EL (cell line): ENCODE results near the gene ERN1.

ENCODE experiments used
- DNase-seq: peaks from one replicate; pipeline ENCODE4 v3.0.0-alpha.2; 2016

The ERN1 gene

DNA sequence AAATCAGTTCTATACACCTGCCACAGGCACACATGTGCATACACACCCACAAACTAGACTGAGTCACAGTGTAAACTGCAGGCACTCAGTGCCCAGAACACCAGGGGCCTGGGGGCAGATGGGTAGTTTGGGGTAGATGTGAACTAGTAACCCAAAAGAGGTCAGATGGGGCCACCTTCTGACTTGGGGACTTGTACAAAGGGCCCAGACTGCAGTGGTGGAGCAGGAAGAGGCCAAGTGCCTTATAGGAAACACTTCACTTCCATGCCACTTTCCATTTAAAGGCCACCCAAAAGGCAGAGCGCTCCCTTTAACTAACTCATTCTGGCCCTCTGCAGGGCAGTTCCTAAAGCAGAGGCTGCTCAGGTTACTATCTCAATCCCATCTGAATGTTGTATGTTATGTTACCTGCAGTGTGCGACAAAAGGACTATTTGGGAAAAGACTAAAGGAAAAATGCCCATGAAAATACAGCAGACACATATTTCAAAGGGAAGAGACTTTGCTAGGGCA lies 27.8 kb upstream of the ERN1 start:
- DNase-seq: no peak

DNA sequence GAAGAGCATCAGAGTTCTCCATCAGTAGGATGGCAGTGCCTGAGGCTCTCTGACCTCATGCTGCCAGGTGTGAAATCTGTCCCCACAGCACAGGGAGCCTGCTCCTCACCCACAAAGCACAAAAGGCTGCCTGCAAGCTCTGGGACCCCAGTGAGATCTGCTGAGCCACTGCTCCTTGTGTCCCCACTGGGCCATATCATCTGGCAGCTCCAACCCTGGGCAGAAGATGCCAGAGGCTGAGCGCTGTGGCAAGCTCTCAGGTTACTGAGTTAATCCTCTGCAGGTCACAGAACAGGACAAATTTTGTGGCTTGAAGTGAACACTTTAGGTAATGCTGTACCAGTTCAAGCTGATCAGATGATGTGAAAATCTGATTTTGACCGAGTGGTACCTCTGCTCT lies 26.7 kb upstream of the ERN1 start:
- no peak for DNase-seq

DNA sequence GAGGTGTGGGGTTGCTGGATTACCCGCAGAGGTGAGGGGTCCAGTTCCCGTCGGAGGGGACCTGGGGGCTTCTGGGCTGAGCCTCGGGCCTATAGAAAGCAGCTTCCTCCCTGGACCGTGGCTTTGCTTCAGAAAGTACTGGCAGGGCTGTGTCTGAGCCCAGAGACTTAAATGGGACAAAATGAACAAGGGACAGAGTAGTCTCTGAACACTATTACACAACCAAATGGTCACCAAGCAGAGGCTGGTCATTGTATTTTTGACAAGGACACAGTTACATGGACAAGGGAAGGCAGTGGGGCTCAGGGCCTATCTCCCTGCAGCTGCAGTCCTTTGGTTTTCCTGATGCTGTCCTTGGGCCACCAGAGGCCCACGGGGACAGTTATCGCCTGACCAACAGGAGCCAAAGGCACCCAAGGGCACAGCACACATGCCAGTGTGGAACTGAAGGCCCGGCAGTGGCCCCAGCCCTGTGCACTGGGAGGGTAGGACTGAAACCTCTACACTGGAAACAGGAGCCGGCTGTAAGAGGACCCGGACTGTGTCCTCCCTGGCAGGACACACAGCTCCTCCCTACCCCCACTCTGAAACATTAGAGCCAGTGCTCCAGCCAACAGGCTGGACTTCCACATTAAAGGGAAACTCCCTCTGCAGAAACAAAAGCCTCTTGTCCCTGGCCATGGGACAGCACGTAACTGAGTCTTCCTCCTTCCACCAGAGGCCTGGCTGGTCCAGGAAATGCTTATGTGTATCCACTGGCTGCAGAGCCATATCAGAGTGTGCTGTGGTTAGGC lies 26.0 kb upstream of the ERN1 start:
- DNase-seq: no peak

DNA sequence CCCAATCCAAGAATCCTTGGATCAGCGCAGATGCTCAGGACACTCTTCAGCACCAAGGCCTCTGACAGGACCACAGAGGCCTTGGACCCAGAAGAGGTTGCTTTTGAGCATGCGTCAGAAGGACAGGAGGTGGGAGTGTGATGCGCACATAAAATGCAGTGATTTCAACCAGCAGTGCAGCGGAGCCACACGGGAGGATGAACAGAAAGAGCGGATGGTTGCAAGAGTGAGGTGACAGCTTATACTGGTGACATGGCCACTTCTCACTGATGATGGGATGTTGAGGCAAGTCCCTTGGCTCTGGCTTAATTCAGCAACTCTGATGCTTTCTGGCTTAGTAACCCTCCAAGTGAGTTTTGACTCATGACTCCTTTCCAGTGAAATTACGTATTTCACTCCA lies 25.2 kb upstream of the ERN1 start:
- DNase-seq: no peak

DNA sequence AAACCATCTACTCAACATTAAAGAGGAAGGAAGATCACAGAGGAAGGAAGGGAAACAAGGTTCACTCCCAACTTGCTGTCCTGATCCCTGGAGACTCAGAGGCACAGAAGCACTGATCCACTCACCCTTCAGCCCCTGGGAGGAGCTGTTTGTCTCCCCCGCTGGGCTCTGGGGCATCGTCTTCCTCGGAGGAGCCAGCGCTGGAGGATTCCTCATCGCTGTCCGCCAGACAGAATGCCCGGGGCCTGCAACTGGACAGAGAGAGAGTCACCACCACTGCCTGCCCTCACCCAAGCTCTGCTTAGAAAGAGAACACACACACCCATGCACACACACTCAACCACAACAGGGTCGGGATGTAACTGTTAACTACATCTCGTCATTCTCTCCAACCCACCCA lies 24.8 kb upstream of the ERN1 start:
- peak; percentile 10 for DNase-seq

DNA sequence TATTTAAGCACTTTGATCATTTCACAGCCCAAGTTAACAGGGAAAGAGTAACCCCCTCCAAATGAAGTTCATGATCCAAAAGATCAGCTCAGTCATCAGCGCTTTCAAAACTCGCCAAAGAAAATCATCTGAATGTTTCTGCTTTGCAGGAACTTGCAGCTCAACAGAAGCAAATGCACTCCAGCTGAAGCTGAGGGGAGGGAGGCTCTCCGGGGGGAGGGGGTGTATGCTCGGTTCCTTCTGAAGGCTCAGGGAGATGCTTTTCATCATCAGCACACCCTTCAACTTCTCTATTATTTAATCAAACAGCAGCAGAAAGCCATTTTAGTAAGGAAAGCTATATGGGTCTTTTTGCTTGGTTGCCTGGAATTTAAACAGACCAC lies 24.4 kb upstream of the ERN1 start:
- DNase-seq: no peak

DNA sequence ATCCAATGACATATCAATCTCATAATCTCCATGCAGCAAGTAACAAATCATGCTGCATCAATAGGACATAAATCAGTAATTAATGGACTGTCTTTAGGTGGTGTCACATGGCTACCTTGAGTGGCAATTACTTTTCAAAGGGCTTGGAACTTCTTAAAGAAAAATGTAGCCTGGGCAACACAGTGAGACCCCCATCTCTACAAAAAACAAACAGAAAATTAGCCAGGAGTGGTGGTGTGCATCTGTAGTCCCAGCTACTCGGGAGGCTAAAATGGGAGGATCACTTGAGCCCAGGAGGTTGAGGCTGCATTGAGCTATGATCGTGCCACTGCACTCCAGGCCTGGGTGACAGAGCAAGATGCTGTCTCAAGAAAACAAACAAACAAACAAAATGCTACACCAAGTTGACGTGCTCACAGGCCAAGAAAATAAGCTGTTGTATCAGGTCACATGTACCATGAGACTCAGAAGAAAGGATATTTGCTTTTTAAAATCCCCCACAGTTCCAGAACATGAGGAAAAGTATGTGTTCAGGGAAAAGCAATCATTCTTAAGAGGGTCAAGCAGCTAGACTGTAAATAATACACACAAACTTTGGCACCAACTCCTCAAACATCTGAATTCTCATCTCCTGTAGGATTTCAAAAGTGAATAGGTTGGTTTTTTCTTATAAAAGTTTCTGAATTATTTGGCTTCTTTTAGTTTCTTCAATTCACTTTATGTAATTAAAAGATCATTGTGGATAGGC lies 23.8 kb upstream of the ERN1 start:
- DNase-seq: no peak

DNA sequence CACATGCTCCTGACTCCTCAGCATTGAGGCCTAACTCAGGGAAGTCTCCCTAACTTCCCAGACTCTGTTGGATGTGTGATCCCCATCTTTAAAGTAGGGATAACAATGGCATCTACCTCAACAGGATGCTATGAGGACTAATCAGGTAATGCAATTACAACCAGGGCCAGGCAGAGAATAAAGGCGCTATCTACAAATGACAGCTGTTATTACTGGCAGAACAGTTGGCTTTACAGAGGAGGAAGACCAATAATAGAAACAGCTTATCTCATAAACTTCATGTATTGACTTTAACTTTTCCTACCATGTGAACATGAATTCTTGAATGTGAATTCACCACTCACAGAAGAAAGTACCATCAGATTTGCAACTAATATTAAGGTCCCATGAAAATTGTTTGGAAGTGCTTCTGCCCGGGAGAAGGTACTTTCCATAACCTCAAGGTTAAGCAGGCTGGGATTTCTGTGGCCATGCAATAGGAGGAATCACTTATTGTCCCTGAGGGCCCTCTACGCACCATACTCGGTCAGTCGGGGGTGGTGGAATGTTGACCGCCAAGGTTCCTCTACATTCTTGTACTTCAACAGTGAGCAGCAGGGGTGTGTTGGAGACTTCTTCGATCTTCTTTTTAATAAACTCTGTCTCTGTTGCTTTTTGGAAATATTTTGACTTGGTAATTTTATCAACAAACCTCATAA lies 22.6 kb upstream of the ERN1 start:
- DNase-seq: no peak

DNA sequence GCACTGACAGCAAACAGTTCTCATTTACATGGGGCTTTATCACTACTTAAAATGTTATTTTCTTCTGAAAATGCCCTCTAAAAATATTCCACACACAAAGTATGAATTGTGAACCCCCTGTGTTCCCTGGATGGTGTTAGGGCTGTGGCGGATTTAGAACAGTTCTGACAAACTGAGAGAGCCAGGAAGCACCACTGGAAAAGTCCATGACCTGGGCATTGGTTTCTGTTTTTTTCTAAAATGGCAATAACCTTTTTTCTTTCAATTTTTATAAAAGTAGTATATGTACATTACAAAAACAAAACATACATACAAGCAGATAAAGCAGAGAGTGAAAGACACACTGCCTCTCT lies 21.0 kb upstream of the ERN1 start:
- no peak for DNase-seq

DNA sequence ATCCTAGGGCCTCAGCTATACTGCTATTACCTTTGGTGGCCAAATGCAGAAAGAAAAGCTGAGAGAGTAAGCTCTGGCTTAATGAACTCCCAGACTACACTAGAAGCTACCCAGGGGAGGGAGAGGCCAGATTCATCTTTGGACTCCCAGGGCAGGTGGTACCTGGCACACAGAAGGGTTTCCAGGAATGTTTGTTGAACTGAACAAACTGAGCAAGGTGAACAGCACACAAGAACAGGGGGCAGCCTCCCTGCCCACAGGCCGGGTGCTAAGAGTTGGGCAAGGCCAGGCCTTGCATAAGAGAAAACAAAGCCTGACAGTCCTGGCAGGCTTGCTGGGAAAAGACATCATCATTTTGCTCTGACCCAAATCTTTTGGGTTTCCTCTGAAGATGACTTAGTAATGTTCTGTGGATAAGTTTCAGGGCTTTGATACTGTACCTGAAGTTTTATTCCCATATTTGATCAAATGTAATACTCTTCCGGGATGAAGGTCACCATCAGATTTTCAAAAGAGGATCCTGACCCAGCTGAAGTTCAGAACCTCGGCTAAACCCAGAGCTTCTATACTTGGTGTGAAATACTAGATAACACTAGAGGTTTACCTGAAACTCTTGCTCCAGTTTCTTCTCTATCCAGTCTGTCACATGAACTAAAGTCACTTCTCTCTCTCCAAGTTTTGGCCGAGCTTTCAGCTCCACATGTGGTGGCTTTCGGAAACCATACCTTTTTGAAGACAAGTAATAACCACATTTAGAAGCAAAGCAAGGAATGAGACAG lies 20.5 kb upstream of the ERN1 start:
- DNase-seq: peak; percentile 23

DNA sequence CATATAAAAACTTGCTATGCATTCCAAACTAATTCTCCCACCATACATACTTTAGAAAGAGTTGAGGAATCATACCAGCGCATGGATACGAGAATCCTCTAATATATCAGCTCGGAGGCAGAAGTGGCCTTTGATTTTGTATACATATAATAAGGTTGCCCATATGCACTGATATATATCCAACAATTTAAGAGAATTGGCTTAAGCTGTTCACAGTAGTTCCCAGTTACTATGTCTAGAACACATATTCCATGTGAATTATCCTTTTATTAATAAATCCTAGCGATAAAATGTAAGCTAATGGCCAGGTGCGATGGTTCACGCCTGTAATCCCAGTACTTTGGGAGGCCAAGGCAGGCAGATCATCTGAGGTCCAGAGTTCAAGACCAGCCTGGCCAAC lies 19.3 kb upstream of the ERN1 start:
- DNase-seq: no peak

DNA sequence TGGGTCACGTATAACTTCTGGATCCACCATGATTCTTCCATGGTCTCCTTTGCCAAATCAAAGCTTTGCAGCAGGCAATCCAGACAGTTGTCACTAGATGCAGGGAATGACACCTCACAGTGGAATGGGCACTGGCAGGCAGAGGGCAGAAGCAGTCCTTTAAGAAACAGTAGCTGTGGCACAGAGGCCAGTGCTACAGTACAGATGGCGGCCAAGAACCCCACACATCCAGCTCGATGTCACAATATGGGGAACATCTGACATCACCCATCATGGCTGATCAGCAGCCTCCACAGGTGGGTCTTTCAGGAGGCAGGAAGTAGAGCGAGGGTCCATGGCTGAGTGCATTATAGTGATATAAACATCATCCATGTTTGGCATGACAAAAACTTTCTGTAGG lies 18.8 kb upstream of the ERN1 start:
- DNase-seq: peak; percentile 22

DNA sequence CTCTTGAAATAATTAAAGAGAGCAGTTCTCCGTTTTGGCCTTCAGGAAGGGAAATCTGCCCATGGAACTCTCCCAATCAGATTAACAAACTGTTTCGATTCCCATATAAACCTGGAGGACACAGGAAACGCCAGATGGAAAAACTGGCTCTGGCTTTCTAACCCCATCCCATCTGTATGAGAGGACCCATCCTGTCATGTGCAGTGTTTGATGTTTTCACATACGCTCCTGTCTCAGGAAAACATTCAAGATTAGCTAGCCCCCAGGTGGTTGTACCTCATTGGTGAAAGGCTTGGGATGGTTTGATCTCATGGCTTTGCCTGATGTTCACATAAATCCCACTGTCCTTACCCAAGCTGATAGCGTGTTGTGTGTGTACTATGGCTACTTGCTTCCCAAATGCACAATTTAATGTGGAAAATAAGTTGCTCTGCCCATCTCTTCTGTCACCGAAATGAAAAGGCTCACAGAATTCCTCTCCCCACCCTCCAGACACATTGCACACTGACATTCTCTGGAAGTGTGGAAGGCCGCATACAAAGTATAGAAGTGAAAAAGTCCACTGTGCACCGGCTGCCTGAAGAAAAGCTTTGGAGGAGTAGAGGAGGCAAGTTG lies 18.2 kb upstream of the ERN1 start:
- peak; percentile 45 for DNase-seq

DNA sequence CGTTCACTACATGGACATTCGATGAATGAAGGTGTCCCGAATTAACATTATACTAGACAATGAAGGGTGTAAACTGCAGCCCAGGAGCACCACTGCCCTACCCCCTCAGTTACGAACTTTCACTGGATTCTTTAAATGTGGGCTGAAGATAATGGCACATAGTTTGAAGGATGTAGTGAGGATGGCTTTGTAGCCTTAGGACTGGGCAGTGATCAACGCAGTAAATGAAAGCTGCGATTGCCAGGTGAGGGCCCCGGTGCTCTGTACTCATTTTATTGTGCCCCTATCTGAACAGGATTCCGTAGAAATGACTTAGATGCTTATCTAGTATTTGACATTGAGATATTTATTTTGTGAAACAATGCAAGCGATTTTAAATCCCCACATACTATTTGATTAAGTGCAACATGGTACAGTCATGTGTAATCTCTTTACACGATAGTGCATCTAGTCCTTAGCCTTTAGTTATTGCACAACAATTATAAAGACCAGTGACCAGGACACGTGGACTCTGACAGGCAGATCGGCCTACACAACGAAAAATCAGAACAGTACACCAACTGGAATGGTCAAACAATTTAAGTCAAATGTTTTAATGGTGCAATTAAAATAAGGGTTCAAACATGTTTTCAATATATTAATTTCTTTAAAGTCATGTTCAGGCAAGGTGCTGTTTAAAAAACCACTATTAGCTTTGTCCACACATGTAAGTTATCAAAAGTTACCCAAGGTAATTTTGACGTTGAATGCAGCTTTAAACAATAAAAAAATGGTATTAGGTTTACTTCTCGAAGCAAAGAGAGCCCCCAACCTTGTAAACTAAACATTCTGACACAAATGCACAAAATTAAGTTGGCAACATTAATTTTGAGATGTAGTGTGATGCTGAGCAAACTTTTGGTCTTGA lies 17.4 kb upstream of the ERN1 start:
- DNase-seq: peak; percentile 52

DNA sequence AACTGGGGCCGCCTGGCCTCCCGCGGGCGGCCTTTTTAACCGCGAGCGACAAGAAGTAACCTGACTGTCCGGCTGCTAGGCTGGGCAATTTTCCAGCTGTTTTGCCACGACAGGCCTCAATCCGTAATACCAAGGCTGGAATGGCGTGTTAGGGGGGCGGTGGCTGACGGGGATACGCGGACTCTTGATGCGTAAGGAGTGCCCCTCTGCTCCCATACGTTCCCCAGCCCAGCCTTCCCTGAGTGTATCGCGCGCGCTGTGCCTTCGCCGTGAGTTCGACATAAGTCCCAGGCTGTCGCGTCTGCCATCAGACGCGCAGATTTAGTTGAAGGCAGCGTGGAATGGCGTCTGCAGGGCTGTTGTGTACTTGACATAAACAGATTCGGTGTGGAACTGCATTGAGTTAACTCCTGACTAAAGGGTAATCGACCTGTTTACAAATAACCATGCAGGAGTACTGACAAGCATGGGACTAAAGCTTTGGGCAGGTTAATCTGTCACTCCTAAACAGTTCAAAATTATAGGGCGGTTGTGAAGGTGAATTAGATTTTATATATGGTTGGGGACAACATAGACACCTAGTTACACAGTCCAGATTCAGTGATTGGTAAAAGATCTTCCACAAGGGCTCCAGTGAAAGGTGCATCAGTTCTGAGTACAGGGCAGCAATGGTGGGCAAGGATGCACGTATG lies 16.6 kb upstream of the ERN1 start:
- DNase-seq: peak; percentile 60

DNA sequence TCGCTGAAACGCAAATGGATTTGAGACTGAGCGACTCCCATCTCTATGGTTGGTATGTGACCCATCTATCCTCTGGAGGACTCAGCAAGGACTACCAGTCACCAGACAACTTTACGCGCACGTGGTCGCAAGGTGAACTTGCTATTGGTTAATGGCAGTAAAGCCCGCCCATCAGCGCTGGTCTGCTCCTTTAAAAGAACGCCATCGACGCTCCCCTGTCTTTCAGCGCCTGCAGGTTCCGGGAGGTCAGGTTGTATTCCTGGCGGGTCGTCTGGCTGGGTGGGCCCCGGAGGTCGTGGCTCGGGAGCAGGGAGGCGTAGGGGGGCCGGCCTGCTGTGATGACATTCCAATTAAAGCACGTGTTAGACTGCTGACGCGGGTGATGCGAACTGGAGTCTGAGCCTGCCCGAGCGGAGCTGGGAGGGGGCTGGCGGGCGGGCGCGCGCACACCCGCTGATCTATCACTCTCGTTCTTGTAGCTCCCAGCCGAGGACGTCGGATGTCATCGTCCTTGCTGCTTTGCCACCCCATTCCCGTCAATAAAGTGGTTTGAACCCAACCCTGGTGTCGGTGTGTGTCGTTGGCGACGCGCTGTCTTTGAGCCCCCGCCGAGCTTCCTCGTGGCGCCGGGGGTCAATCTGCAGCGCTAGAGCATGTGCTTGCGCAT lies 15.9 kb upstream of the ERN1 start:
- peak; percentile 99 for DNase-seq

DNA sequence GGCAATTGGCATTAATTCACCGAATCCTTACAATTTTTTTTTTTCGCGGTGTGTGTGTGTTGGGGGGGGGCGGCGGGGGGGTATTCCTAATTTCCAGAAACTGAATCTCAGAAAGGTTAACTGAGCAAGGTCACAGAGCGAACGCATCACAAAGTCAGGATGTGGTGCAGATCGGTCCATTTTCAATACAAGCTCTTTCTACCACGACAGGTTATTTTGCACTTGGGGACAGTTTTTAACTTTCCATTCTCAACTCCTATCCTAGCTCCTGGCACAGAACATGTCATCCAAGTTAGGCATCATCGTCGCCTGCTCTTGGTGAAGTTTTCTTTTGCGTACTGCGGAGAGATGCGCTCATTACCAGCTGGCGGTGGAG lies 15.4 kb upstream of the ERN1 start:
- DNase-seq: no peak

DNA sequence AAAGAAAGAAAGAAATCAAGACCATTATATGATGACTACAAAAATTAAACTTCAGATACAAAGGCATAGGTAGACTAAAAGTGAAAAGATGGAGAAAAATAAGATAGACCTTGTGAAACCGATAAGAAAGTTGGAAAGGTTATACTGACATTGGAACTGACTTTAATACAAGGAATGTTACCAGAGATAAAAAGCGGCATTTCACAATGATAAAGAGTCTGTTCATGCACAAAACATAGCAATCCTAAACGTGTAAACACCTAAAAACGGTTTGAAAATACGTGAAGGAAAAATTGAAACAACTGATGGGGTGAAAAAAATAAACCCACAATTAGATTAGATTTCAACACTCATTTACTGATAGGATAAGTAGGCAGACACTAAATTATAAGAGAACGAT lies 9.6 kb upstream of the ERN1 start:
- no peak for DNase-seq

DNA sequence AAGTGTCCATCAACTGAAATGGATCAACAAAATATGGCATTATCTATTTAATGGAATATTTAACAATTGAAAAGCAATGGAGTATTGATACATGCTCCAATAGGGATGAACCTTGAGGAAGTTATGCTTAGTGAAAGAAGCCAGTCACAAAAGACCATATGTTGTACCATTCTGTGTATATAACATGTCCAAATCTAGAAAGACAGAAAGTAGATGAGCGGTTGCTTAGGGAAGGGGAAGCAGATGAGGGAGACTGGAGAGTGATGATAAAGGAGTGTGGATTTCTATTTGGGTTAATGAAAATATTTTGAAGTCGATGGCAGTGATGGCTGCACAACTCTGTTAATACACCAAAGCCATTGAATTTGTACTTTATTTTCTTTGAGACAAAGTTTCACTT lies 8.5 kb upstream of the ERN1 start:
- no peak for DNase-seq

DNA sequence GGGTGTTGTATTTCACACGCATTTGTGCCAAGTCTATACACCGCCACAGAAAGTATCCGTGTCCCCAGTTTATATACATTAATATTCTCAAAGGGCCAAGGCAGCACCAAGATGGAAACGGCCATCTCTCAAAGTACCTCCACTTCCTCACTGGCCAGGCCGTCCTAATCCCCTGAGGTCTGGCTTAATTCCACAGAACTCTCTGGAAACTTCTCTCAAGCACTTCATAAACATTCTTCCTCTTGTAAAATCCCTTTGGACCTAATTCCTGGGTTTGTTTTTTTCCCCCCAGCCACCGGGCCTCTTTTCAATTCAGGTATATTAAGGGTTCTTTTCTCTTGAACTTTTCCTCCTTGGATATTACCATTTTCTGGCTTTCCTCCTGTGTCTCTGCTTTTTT lies 5.1 kb upstream of the ERN1 start:
- no peak for DNase-seq
